Gastrocnemius medialis (tissue), 4 donors: ENCODE measurements around the gene KRT23.

Source experiments
- CTCF ChIP-seq, 5 experiments: fragments of 450-650 bp in 3 of 5; fragments of 200-600 bp in 2 of 5; sonication (generic) in 2 of 5; IDR thresholded peaks in 4 of 5; conservative IDR thresholded peaks in 1 of 5; 1 replicate in 4 of 5; 2 replicates in 1 of 5; pipeline ENCODE4 v1.5.1; 2016 to 2019; ENCODE audit warnings: antibody characterized with exemption in 5 of 5, mild to moderate bottlenecking in 3 of 5, moderate library complexity in 3 of 5
- POLR2A ChIP-seq, 2 donors: fragments of 450-650 bp; IDR thresholded peaks; one replicate each; pipeline ENCODE4 v1.6.1; 2017; ENCODE audit warnings: antibody characterized with exemption in 2 of 2, mild to moderate bottlenecking in 2 of 2, moderate library complexity in 2 of 2

- TF ChIP-seq CTCF (IDR thresholded peaks at IDR 0.05 in 4 of 5, conservative IDR thresholded peaks at IDR 0.05 in 1 of 5) (no peak), POLR2A (IDR thresholded peaks at IDR 0.05) (no peak)
Measured at GRCh38 chr17:40926341-40926740, 11.1 kb downstream of the KRT23 start.
